GM18858 (cell line): ENCODE data around the gene PLXNC1.

Source experiments
- ATAC-seq: cut with Tn5 transposase; IDR thresholded peaks from one replicate; pipeline ENCODE4 v1.9.1; 2021; ENCODE audit not compliant: unreplicated experiment

PLXNC1 gene

DNA sequence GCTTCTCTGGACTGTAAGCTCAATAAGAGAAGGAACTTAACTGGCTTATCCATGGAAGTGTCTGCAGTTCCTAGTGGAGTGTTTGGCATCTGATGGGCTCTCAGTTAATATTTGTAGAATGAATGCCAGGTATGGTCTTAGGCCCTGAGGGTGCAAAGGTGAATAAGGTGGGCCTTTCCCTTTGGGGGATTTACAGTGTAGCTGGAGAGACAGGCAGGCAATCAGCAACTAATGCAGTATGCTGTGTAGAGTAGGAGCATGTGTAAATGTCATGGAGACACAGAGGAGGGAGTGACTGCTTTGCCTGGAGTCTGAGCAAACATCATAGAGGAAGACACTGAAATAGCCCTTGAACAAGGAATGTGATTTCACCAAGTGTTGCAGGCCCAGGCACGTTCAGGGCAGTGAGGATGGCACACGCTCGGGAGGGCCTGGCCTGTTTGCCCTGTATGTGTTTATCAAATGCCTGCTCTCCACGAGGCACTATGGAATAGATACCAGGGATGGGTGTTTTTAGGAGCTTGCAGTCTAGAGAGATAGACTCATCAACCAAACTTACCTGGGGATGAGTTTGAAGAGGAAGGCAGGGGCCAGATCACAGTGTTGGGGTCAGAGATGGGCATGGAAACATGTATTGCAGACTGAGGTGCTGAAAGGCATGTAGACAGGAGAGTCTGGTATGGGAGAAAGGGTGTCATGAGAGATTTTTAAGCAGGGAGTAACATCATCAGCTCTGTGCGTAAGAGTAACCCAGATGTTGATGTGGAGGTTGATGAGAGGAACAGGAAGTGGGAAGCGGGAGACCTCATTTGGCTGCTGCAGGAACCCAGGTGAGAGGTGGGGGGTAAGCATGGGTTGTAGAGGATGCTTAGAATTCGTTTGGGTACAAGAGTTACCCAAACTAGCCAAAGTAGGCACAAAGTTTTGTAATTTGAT lies 54.1 kb downstream of the PLXNC1 start:
- no peak for ATAC-seq

DNA sequence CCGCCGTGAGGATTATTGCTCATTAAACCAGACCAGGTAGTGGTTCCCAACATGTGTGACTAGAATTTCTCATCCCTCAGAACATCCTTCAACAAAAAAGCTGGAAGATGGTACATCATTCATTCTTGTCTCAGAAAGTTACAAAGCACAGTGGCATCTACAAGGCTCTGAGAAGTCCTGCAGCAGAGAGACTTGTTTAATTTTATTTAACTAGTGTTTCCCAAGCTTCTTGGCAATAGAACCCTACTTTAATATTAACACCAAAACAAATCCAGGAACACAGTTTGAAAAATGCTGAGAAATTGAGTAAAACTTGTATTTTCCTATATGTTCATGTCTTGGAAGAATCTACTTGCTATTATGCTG lies 54.8 kb downstream of the PLXNC1 start:
- ATAC-seq, result no peak

DNA sequence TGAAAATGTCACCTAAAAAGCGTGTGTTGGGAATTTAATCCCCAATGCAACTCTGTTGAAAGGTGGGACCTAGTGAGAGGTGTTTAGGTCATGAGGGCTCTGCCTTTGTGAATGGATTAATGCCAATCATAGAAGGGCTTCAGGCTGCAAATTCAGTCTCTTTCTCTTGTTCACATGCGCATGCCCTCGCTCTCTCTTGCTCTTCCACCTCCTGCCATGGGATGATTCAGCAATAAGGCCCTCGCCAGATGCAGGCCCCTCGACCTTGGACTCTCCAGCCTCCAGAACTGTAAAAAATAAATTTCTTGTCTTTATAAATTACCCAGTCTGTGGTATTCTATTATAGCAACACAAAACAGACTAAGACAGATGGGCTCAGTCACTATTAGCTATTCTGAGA lies 55.4 kb downstream of the PLXNC1 start:
- ATAC-seq, result no peak

DNA sequence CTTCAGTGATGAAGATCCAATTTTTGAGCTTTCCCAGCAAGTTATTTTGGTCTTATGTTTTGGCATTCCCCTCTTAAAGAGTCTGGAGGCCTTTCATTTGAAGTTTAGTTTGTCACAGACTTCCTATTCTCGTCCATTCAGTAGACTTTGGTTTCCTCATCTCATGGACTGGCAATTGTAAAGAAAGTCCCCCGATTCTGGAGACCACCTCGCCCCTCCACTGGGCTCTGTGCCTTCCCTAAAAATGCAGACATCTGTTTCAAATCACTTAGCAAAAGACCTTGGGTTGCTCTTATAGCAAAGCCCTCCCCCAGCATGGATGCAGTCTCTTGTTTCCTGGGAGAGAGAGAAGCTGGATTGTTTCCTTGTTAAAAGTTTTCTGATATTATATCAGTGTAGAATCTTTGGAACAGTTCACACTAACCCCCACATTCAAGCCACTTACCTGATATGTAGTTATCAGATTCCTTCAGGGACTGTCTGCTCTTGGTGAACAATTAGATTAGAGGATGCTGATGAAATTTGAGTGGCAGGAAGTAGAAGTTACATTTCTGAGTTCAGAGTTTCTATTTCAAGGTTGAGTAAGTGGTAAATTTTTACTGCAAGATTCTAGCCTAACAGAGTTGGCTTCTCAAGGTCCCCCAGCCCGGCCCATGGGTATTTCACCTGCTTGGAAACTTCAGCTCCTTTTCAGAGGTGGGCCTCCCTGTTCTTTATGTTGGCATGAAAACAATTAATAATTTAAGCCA lies 56.3 kb downstream of the PLXNC1 start:
- ATAC-seq, result peak; percentile 27

DNA sequence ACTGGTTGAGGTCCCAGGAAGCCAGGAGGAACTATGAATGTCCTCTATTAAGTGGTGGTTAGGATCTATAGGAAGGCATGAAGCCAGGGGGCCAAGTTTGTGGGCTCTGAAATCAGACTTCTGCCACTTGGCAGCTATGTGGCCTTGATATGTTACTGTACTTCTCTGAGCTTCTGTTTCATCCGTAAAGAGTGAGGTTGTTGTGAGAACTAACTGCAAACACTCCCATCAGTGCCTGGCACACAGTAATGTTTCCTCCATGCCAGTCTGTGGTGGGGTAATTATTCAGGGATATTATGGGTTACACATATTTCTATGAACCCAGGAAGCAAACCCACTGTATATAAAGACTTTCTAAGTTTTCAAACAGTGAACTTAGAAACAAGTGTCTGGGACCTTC lies 57.4 kb downstream of the PLXNC1 start:
- no peak for ATAC-seq

DNA sequence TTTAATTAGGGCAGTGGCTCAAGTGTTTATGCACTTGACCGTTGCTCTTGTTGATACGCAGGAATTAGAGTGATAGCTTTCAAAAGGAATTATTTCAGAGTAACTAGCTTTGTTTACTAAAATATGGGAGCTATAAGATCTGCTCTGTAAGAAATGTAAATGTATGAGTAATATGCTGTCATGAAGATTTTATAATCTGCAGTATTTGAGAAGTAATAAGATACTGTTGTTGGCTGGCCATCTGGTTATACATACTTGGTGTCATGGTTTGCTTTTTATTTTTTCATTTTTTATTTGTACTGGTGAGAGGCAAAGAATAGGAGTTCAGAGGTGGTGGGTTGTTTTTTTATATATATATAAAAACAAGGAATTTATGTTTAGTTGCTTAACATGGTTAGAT lies 58.5 kb downstream of the PLXNC1 start:
- no peak for ATAC-seq

DNA sequence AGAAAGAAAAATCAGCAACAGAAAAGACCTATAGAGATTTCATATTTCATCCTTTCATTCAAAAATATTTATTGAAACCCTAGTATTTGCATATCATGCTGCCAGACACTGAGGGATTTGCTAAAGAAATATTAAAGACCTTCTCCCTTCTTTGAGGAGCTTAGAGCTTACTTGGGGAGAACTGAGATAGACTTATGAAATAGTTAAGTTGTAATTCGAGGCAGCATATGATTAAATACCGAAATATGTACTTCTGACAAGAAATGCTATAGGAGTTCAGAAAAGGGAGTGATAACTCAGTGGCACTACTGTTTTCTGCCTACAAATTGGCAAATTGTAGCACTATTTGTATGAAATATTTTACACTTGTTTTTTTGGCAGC lies 59.1 kb downstream of the PLXNC1 start:
- ATAC-seq, result no peak

DNA sequence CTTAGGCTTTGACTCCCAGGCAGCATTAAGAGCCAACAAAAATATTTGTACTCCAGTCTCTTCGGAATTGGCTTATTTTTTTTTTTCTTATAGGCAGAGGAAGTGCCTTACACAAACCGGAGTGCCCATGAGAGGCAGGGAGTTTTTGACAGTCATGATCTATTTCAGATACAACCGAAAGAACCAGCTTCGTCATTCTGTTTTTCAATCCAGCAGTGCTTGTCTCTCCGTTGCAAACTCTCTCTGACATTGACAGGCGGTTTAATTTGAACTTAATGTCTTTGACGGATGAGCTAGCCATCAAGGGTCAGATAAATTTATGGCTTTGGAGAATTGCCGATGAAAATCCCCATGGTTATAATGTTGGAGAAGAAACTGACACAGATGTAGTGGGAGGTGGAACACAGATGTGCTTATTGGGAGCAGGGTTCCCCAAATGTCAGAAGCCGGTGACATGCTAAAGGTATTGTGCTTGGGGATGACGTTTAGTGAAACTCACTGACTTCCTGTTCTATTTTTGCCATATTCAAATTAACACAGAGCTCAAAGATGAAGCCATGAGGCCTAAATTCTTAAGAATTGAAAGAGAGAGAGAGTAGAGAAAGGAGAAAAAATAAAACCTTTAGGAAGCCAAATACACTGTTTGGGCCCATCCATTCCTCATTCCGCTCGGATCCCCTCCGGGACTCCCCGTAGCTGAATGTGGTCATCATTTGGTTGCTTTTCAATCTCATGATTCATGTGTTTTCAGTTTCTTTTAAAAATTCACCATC lies 59.7 kb downstream of the PLXNC1 start:
- peak; percentile 60 for ATAC-seq

DNA sequence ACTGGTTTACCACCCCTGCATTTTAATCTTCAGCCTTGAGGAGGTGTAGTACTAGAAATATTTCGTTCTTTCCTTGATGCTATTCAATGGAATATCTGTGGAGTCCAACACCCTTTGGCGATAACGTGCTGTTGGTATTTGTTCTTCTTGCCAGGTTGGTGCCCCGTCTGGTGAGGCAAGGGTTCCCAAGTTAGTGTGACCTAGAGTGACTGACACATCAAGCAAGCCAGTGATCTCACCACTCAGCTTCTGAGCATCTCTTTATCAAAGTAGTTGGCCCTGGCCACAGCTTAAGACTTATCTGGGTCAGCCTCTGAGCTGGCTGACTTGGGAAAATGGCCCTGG lies 60.2 kb downstream of the PLXNC1 start:
- ATAC-seq, result peak; percentile 32

DNA sequence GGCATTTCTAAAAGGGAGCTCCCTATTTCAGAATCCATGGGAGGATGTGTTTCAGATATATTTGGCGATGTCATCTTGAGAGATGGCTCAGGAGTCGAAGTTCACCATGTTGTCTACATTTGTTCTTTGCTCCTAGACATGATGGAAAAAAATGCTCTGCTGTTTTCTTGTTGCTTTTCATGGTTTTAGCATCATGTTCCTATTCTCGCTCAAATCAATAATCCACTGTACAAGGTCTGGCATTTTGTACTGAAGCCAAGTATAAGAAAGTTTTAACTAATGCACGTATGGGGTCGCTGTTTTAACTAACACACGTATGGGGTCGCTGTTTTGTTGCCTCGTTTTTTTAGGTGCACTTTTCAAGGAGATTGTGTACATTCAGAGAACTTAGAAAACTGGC lies 60.9 kb downstream of the PLXNC1 start:
- no peak for ATAC-seq

DNA sequence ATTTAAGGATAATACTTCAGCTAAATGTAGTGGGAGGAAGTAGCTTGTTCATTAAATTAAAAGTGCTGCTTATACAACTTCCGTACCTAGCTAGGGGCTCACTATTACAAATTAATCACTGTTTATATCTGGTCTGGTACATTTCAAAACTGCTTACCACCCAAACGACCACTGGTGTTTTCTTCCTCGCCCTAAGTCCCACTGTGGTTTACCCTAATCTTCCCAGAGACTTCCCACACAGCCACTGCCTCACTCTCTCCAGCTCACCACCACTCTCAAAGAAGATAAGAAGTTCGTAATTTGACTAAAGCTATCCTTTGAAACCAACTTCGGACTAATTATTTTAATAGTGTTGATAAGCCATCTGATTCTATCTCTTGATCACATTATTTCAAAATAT lies 62.6 kb downstream of the PLXNC1 start:
- ATAC-seq, result no peak

DNA sequence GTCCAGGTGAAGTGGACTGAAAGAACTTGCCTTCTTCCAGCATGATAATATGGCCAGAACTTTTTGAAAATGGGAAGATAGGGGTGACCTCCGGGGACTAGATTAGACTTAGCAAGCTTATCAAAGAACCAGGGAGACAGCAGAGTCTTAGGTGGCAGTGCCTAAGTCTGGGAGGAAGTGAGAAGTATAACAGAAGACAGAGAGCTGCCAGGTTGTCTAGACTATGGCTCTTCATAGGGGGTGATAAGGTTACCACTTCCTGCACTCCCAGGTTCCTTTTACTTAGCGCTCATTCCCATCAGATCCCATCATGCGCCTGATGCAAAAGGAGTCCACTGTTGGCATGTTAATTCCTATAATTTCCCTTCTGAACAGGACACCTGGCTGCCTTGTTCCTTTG lies 69.9 kb downstream of the PLXNC1 start:
- ATAC-seq, result no peak

DNA sequence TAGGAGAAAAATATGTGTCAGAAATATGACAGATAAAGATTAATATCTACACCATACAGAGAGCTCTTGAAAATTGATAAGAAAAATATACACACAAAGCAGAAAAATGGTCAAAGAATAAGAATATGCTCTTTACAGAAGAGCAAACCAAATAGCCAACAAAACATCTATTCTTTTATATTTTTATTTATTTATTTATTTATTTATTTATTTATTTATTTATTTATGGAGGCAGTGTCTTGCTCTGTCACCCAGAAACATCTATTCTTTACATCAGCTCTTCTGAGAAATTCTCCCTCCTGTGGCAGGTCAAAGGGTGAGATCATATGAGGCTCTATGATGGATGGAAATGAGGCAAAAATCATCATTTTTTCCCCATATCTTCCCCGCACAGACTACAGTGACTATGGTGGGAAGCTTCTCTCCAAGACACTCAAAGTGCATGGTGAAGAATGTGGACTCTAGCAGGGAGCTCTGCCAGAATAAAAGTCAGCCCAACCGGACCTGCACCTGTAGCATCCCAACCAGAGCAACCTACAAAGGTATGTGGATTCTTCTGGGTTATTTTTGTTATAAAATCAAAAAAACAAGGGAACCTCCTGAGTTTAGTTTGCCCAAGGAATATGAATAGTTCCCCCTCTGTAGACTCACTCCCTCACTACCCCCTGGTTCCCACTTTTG lies 71.4 kb downstream of the PLXNC1 start:
- no peak for ATAC-seq

DNA sequence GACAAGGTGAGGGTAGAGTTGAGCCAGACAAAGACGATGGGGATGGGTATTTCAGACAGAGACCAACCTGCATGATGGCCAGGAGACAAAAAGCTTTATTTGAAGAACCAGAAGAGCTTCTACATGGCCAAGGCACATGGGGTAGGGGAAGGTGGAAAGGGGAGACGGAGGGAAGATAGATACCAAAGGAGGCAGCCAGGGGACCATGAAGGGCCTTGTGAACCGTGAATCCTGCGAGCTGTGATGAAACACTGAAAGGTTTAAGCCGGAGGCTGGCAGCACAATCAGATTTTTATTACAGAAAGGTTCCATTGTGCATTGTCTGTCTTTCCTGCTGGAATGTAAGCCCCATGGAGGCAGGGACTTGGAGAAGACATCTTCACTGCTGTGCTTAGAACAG lies 72.4 kb downstream of the PLXNC1 start:
- ATAC-seq, result no peak

DNA sequence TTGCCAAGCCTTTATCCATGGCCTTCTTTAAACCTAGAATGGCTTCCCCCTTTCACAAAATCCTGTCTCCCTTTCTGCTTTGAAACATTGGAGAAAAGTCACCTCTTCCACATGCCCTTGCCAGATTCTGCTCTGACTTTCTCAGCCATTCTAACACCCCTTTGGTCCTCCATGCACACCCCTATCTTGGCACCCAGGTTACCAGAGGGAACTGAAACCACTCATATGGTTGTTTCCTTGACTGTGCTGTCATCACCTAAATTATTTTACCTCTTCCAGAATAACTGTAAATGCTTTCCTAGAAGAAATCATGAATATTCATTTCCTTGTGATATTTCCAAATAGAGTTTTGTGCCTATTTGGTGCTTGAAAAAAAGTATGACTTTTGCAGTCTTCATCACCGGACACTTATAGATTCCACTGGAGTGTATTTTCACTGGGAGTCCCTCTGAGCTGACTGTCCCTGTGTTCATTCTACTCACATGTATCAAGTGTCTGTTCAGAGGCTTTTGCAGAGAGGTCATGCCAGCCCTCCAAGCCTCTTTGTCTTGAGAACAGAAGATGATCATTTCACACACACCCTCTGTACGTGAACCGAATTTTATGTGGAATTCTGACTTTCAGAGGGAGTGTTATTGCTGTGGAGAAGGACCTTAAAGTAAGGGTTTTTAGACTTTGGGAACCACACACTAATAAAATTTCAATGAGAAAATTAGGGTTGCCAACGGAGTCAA lies 74.1 kb downstream of the PLXNC1 start:
- ATAC-seq, result peak; percentile 59

DNA sequence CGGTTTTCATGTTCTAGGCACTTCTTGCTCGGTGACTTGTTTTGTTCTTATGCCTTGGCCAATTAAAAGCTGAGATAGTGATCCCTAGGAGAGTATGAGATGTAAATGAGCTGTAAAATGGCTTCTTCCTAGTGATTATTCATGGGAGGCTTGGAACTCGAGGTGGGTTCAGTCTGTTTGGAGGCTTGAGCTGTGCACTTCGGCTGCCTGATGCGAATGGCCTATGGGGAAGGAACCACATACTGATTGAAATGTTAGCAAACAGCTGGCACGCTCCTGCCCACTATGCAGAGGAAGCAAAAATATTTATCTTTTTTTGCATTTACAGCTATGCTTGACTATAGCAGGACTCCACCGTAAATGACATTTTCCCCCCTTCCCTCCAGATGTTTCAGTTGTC lies 75.5 kb downstream of the PLXNC1 start:
- no peak for ATAC-seq

DNA sequence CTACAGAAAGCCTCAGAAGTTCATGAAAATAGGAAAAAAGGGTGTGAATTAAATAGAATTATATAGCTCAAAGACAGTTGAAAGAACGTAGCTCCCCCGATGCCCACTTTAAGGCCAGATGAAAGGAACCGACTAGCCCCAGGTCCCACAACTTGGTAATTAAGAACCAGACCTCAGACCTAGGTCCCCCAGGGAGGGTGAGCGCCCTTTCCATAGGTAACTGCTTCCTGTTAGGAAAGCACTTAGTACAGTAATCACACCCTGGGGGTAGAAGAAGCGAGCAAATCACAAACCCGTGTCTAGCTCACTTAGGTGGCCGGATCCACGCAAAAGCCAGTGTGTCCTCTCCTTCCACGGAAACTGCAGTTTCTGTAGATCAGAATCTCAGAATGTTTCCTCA lies 77.1 kb downstream of the PLXNC1 start:
- no peak for ATAC-seq

DNA sequence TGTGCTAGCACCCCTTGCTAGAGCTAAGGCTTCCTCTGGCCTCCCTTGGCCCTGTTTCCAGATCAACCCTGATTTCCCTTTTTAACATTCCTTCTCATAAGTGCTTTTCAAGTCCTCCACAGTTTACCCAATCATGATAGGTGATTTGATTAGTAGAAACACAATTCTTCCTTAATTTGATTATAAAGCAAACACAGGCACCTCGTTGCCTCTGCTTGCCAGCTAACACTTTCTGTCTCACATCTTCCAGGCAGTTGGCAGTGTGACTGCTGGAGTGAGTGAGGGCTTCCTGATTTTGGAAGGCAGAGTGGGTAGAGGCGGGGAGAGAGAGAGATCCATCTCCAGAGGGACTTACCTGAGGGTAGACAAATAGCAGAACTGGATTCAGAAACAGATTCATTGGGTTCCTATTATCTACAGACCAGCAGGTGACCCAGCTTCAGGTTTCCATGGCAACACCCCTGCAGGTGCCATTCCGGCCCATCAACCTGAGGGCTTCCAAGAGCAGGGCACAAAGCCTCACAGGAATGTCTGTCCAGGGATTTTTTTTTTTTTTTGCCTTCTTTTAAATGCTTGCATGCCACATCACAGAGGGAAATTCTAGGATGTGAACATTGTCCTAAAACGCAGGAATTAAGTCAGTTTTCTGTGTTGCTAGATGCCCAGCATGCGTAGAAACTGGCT lies 77.7 kb downstream of the PLXNC1 start:
- ATAC-seq, result no peak

DNA sequence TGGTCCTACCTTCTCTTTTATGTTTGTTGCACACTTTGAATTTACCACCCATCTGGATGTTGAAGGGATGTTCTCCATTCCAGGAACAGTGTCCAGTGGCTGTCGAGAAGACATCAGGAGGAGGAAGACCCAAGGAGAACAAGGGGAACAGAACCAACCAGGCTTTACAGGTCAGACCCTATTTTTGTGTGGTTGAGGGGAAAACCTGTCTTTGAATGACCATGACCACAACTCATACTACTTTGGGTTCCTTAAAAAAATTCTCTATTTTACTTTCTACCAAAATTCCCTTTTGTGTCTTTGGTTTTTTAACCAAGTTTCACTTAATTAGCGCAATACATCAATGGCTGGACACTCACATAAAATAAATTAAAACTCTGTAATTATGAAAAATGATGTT lies 78.7 kb downstream of the PLXNC1 start:
- no peak for ATAC-seq

DNA sequence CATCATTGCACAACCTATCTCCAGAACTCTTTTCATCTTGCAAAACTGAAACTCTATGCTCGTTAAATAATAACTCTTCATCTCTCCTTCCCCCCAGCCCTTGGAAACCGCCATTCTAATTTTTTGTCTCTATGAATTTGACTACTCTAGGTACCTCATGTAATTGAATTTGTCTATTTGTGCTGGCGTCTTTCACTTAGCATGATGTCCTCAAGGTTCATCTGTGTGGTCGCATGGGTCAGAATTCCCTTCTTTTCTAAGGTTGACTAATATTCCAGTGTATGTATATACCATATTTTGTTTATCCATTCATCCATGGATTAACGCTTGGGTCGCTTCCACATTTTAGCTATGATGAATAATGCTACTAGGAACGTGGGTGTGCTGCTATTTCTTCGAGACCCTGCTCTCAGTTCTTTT lies 80.1 kb downstream of the PLXNC1 start:
- no peak for ATAC-seq
